ENCODE data around the gene FAM117B. TPM values are rescaled to one million over a fixed set of nuclear protein-coding genes. Genes with fewer than 3 reads are reported as not detected.

The FAM117B gene
- total RNA-seq: 2.5 TPM
- polyA plus RNA-seq (ENCODE audit: insufficient read depth in 1 of 8, insufficient read length in 8 of 8, low replicate concordance in 1 of 8): 1 to 10 TPM; 2.7 to 4.8 (median 3.3) TPM
- long read RNA-seq, donor 1: 0 reads
- long read RNA-seq, donor 2: 0 reads
- long read RNA-seq, donor 3: 0 reads
- long read RNA-seq, donor 4: 0 reads
- long read RNA-seq, donor 5: 0 reads
- long read RNA-seq, donor 6: 0 reads
- long read RNA-seq, donor 7, full-length matches to known transcripts: 1 of 1 reads
- long read RNA-seq, donor 7, partial matches to known transcripts: 0 of 1 reads
- long read RNA-seq, donor 7, other reads (novel, unspliced or antisense): 0 of 1 reads
- long read RNA-seq, donor 8: 0 reads
- long read RNA-seq, donor 9: 0 reads
- long read RNA-seq, donor 10, full-length matches to known transcripts: 1 of 1 reads
- long read RNA-seq, donor 10, partial matches to known transcripts: 0 of 1 reads
- long read RNA-seq, donor 10, other reads (novel, unspliced or antisense): 0 of 1 reads
- long read RNA-seq, donor 11, full-length matches to known transcripts: 1 of 1 reads
- long read RNA-seq, donor 11, partial matches to known transcripts: 0 of 1 reads
- long read RNA-seq, donor 11, other reads (novel, unspliced or antisense): 0 of 1 reads

DNA sequence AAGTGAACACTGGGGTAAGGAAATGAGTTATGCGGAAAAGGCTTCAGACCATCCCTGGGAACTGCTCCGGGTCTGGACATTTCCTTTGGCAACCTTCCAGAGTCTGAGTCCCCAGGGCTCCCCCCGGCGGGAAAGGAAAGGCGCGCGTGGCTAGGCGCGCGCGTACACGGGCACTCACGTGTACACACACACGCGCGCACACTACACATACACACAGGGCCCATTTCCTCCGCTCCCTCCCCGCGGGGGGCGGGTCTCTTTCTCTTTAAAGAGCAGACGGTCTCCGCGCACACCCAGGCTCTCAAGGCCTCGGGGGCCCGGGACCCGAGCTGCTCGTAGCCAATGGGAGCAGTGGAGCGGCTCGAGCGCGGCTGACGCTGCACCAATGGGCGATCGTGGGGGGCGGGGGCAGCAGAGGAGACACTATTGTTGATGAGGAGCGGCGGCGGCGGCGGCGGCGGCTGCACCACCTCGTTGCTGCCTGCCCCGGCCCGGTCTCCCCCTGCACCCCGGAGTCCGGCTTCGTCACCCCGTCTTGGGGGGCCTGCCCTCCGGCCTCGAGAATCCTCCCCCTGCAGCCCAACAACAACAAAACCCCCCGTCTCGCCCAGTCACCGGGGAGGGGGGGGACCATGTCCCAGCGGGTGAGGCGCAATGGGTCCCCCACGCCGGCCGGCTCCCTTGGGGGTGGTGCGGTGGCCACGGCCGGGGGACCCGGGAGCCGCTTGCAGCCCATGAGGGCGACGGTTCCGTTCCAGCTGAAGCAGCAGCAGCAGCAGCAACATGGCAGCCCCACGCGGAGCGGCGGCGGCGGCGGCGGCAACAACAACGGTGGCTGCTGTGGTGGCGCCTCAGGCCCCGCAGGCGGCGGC is at the start of gene FAM117B:
Gene FAM117B, plus strand, starts transcription at position 414 of the 872 bp plus-strand sequence. Its CDS starts 219 bp downstream, at position 633.
- Histone ChIP-seq H3K27me3 (ENCODE audit: control insufficient read depth, insufficient read depth, low read length) (no peaks in the 10 kb centered on the region), H3K9me3 (replicated peaks; ENCODE audit: control insufficient read depth, low read depth, low read length) (no peaks in the 10 kb centered on the region)
- WGBS (ENCODE audit: insufficient coverage): under 1% methylated on average over 52 of the region's 80 CpGs

DNA sequence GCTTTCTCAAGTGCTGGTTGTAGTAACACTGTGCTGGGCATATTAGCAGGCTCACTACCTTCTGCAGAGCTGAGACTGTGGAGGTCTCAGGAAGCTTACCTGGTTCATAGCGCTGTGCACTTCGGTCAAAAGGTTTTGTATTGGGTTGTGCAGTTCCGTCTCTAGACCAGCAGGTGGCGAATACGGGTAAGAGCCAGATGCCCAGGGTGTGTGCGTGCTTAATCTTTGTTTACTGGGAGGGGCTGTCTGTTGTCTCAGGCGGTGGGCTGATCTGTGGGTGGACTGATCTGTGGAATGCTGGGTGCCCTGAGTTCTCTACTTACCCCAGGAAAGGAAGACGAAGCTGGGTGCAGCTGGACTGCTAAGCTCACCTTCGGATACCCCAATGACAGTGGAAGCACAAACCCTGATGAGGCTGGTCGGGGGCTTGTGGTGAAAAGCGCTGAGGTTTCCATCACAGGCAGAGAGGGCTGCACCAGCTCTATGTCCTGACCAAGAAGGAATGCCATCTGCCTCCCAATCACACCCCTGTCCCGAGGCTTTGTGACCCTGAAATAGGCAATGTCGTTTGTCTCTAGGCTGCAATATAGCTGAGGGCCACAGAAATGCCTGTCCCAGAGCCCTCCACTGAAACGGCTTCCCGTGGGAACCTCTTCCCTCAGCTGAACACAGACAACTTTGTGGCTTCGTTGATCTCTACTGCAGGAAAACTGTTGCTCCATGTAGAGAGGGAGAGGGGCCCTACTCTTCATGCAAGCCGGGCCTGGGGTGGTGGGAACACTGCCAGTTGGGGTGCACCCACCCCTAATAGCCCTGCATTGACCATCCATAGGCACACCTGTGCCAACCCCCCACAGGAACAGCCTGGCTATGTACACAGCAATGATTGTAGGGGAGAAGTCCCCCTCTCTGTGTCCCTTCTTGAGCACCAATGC is 45.9 kb upstream of the FAM117B start:
- WGBS (ENCODE audit: insufficient coverage): 20% methylated on average over 10 of the region's 17 CpGs
- Histone ChIP-seq H3K4me1 (ENCODE audit: control insufficient read depth, insufficient read depth, low read length) (peaks cover 10% of the 10 kb centered on the region), H3K27me3 (ENCODE audit: control insufficient read depth, insufficient read depth, low read length) (no peaks in the 10 kb centered on the region), H3K27ac (ENCODE audit: low read length) (no peak overlapping the region), H3K4me3 (ENCODE audit: low read length) (peak overlapping the region; percentile 11), H3K36me3 (ENCODE audit: control insufficient read depth, insufficient read depth, low read length) (no peaks in the 10 kb centered on the region), H3K9me3 (replicated peaks; ENCODE audit: control insufficient read depth, low read depth, low read length) (peaks cover 2% of the 10 kb centered on the region)
- DNase-seq: peak; percentile 79

More for the DNA sequence above, at the start of gene FAM117B:
- Histone ChIP-seq H3K27ac (ENCODE audit: low read length) (peak within 1 kb of the TSS; percentile 83), H3K4me1 (ENCODE audit: control insufficient read depth, insufficient read depth, low read length) (peaks cover 6% of the 10 kb centered on the region), H3K36me3 (ENCODE audit: control insufficient read depth, insufficient read depth, low read length) (no peaks in the 10 kb centered on the region), H3K4me3 (ENCODE audit: low read length) (peak within 1 kb of the TSS; percentile 98)
- DNase-seq: peak; percentile 99

DNA sequence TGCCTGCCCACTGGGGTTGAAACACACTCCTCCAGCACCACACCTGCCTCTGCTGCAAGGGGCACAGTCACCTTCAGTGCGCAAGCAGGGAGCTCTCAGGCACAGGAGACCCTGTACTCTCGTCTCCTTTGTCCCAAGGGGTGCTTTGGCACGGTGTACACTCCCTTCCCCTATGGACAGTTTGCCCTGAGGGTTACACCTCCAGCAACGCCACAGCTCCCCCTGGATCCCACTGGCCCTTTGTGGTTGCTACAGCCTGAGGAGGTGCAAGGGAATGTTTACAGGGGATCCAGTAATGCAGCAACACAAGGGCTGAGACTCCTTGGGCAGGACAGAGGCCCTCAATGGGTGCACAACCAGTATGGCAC is 45.2 kb upstream of the FAM117B start:
- Histone ChIP-seq H3K27ac (ENCODE audit: low read length) (no peak overlapping the region), H3K36me3 (ENCODE audit: control insufficient read depth, insufficient read depth, low read length) (no peaks in the 10 kb centered on the region), H3K4me3 (ENCODE audit: low read length) (no peak overlapping the region), H3K4me1 (ENCODE audit: control insufficient read depth, insufficient read depth, low read length) (peaks cover 10% of the 10 kb centered on the region), H3K9me3 (replicated peaks; ENCODE audit: control insufficient read depth, low read depth, low read length) (no peaks in the 10 kb centered on the region), H3K27me3 (ENCODE audit: control insufficient read depth, insufficient read depth, low read length) (no peaks in the 10 kb centered on the region)
- WGBS (ENCODE audit: insufficient coverage): 80% methylated on average over 1 of the region's 4 CpGs
- no peak for DNase-seq

DNA sequence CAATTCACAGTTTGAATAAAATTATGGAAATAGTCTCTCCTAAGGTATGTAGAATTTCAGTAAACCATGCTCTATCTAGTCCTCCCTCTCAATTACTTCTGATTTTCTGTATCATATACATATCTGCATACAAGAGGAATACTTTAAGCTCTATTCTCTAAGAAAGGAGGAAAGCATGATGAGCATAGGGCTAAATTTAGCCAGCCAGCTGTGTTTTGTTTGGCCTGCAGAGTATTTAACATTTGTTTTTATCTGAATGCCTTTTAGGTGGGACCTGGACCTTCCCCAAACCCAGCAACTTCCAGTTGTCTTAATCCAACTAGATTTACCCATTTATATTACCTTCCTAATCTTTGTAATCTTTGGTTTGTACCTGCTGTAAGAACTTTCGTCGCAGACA is 42.2 kb upstream of the FAM117B start:
- Histone ChIP-seq H3K36me3 (ENCODE audit: control insufficient read depth, insufficient read depth, low read length) (no peaks in the 10 kb centered on the region), H3K9me3 (replicated peaks; ENCODE audit: control insufficient read depth, low read depth, low read length) (no peaks in the 10 kb centered on the region), H3K4me1 (ENCODE audit: control insufficient read depth, insufficient read depth, low read length) (peaks cover 10% of the 10 kb centered on the region), H3K27me3 (ENCODE audit: control insufficient read depth, insufficient read depth, low read length) (no peaks in the 10 kb centered on the region), H3K27ac (ENCODE audit: low read length) (no peak overlapping the region), H3K4me3 (ENCODE audit: low read length) (no peak overlapping the region)
- WGBS (ENCODE audit: insufficient coverage): no CpG with 5 or more reads among the region's 2 CpGs
- peak; percentile 61 for DNase-seq

DNA sequence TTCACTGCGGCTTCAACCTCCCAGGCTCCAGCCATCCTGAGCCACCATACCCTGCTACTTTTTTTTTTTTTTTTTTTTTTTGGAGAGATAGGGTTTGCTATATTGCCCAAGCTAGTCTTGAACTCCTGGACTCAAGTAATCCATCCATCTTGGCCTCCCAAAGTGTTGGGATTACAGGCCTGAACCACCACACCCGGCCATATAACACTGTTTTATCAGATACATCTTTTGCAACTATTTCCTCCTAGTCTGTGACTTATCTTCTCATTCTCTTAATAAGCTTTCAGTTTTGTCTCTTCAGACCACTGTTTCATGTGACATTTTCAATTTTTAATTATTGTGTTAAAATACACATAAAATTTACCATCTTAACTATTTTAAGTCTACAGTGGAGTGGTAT is 35.7 kb upstream of the FAM117B start:
- 100% methylated on average over 1 of the region's 2 CpGs for WGBS (ENCODE audit: insufficient coverage)
- H3K4me1 ChIP-seq (ENCODE audit: control insufficient read depth, insufficient read depth, low read length): no peaks in the 10 kb centered on the region
- no peak for DNase-seq
- H3K27ac ChIP-seq (ENCODE audit: low read length): no peak overlapping the region
- H3K9me3 ChIP-seq (replicated peaks; ENCODE audit: control insufficient read depth, low read depth, low read length): no peaks in the 10 kb centered on the region
- no peaks in the 10 kb centered on the region for H3K36me3 ChIP-seq (ENCODE audit: control insufficient read depth, insufficient read depth, low read length)
- no peaks in the 10 kb centered on the region for H3K27me3 ChIP-seq (ENCODE audit: control insufficient read depth, insufficient read depth, low read length)
- no peak overlapping the region for H3K4me3 ChIP-seq (ENCODE audit: low read length)

DNA sequence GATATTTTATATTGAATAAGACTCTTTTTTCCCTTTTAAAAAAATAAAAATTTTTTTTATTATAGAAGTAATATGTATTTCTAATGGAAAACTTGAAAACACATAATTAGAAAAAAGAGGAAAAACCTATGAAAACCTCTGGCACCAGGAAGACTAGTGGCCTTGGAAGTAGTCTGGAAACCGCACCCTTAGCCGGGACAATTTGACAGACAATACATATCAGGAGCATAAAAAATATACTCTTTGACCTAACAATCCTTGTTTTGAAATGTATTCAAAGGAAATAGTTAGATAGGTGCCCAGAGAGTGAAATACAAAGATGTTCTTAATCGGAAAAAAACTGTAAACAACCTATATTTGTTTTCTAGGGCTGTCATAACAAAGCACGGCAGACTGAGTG is 34.9 kb upstream of the FAM117B start:
- DNase-seq: no peak
- Histone ChIP-seq H3K27me3 (ENCODE audit: control insufficient read depth, insufficient read depth, low read length) (no peaks in the 10 kb centered on the region), H3K4me3 (ENCODE audit: low read length) (no peak overlapping the region), H3K9me3 (replicated peaks; ENCODE audit: control insufficient read depth, low read depth, low read length) (no peaks in the 10 kb centered on the region), H3K27ac (ENCODE audit: low read length) (no peak overlapping the region), H3K36me3 (ENCODE audit: control insufficient read depth, insufficient read depth, low read length) (no peaks in the 10 kb centered on the region), H3K4me1 (ENCODE audit: control insufficient read depth, insufficient read depth, low read length) (no peaks in the 10 kb centered on the region)
- no CpG with 5 or more reads among the region's 4 CpGs for WGBS (ENCODE audit: insufficient coverage)

DNA sequence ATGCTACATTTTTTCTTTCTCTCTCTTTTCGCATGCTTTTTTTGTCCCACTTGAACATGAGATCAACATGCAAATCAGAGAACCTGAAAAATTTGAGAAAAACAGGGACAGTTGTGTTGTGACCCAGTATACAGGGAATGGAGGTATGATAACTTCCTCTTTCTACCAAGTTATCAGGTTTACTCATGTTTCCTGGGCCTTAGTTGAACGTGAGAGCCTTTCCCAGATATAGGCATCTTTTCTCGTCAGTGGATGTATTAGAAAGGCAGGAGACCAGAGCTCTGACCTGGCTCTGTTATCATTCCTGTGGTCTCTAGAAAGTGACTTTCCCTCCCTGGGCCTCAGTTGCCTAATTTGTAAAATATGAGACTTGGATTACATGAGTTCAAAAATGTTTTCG is 30.1 kb upstream of the FAM117B start:
- Histone ChIP-seq H3K27ac (ENCODE audit: low read length) (no peak overlapping the region), H3K27me3 (ENCODE audit: control insufficient read depth, insufficient read depth, low read length) (no peaks in the 10 kb centered on the region), H3K9me3 (replicated peaks; ENCODE audit: control insufficient read depth, low read depth, low read length) (no peaks in the 10 kb centered on the region), H3K4me1 (ENCODE audit: control insufficient read depth, insufficient read depth, low read length) (no peaks in the 10 kb centered on the region), H3K4me3 (ENCODE audit: low read length) (no peak overlapping the region), H3K36me3 (ENCODE audit: control insufficient read depth, insufficient read depth, low read length) (no peaks in the 10 kb centered on the region)
- no peak for DNase-seq
- WGBS (ENCODE audit: insufficient coverage): no CpG with 5 or more reads among the region's 4 CpGs

DNA sequence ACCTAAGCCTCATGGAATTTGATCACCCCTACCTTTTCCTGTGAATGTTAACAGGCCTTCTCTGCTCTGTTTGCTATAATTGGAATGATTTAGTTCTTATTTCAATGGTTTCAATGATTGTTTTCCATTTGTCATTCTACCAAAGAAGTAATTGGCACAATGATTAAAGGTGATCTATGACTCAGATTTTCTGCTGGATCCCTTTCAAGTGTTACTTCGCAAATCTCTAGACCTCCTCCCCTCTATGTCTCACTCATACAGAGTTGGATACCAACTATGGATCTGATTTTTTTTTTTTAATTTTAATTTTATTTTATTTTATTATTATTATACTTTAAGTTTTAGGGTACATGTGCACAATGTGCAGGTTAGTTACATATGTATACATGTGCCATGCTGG is 29.6 kb upstream of the FAM117B start:
- Histone ChIP-seq H3K4me1 (ENCODE audit: control insufficient read depth, insufficient read depth, low read length) (no peaks in the 10 kb centered on the region), H3K36me3 (ENCODE audit: control insufficient read depth, insufficient read depth, low read length) (no peaks in the 10 kb centered on the region), H3K4me3 (ENCODE audit: low read length) (no peak overlapping the region), H3K9me3 (replicated peaks; ENCODE audit: control insufficient read depth, low read depth, low read length) (no peaks in the 10 kb centered on the region), H3K27ac (ENCODE audit: low read length) (no peak overlapping the region), H3K27me3 (ENCODE audit: control insufficient read depth, insufficient read depth, low read length) (no peaks in the 10 kb centered on the region)
- DNase-seq: no peak
- no CpG with 5 or more reads among the region's 1 CpG for WGBS (ENCODE audit: insufficient coverage)

DNA sequence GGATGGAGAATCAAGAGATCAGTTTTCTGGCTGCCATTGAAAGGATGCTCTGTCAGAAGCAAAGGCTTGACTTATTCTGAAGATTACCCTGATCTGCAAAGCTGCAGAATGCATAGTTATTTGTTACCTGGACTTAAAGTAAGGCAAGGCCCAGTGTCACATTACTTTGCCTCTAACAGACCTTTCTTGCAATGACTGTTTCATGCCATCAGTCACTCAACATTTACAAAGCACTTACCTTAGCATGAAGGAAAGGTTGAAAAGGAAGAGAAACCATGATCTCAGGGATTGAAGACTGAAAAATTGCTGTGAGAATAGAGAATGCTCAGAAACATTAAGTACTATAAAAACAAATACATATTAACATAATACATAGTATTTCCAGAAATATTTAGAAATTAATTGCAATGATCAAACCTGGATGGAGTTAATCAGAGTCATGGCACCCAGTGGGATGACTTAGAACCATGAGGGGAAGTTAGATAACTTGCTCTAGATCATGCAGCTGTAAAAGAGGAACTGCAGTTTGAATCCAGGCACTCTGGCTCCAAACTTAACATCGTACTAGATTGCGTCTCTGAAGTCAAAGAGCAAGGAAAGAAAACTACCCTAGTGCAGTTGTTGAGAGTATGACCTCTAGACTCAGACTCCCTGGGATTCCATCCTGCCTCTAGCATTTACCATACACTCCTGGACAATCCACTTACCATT is 26.5 kb upstream of the FAM117B start:
- WGBS (ENCODE audit: insufficient coverage): 80% methylated on average over 2 of the region's 2 CpGs
- no peaks in the 10 kb centered on the region for H3K36me3 ChIP-seq (ENCODE audit: control insufficient read depth, insufficient read depth, low read length)
- H3K27ac ChIP-seq (ENCODE audit: low read length): no peak overlapping the region
- H3K4me1 ChIP-seq (ENCODE audit: control insufficient read depth, insufficient read depth, low read length): no peaks in the 10 kb centered on the region
- no peaks in the 10 kb centered on the region for H3K27me3 ChIP-seq (ENCODE audit: control insufficient read depth, insufficient read depth, low read length)
- H3K4me3 ChIP-seq (ENCODE audit: low read length): no peak overlapping the region
- DNase-seq: no peak
- no peaks in the 10 kb centered on the region for H3K9me3 ChIP-seq (replicated peaks; ENCODE audit: control insufficient read depth, low read depth, low read length)
